Measurements from ENCODE around the gene WBP1L.
"Not testable (repeated sequence)": the region's sequence is repeated elsewhere in the genome, so short reads cannot be mapped to it uniquely, and the experiment has no call there.

Gene WBP1L

DNA sequence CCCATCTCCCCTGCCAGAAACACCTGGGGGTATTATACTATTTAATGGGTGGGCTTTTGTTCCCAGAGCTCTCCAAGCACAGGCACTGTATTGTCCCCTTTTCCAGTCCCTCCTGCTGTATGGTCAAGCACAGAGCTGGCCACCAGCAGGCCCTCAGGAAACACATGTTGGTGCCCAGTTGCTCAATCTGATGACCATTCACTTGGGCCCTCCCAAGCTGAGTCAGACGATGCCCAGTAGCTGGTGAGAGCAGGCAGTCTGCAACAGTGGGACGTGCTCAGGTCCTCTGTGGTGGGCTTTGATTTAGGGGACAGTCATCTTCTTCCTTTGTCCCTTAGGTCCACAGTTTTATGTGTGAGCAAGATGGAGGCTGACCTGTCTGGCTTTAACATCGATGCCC is 17.5 kb upstream of the WBP1L start:
- no peak for DNase-seq

DNA sequence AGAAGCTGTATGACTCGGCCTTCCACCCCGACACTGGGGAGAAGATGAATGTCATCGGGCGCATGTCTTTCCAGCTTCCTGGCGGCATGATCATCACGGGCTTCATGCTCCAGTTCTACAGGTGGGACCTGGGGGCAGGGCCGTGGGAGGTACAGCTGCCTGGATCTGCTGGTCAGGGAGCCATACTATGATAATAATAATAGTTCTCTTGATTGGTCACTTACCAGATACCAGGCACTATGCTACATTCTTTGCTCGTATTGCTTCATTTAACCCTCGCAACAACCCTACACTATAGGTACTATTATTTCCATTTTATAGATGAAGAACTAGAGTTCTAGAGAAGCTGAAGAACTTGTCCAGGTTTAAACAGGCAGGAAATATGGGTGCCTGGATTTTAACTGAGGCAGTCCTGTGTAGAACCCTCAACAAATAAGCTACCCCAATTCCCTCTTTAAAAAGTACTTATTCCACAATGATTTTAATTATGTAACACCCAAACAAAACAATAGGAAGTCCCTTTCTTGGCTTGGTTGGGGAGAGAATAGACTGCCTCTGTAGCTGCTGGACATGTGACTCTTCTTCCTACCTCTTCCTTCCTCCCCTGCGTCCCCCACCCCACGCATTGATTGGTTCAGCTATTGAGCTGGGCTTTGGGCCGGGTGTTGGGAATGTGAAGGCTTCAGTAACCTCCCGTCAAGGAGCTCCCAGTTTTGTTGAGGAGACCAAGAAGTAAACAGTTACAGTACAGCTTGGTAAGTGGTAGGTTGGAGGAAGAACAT is 16.5 kb upstream of the WBP1L start:
- no peak for DNase-seq

DNA sequence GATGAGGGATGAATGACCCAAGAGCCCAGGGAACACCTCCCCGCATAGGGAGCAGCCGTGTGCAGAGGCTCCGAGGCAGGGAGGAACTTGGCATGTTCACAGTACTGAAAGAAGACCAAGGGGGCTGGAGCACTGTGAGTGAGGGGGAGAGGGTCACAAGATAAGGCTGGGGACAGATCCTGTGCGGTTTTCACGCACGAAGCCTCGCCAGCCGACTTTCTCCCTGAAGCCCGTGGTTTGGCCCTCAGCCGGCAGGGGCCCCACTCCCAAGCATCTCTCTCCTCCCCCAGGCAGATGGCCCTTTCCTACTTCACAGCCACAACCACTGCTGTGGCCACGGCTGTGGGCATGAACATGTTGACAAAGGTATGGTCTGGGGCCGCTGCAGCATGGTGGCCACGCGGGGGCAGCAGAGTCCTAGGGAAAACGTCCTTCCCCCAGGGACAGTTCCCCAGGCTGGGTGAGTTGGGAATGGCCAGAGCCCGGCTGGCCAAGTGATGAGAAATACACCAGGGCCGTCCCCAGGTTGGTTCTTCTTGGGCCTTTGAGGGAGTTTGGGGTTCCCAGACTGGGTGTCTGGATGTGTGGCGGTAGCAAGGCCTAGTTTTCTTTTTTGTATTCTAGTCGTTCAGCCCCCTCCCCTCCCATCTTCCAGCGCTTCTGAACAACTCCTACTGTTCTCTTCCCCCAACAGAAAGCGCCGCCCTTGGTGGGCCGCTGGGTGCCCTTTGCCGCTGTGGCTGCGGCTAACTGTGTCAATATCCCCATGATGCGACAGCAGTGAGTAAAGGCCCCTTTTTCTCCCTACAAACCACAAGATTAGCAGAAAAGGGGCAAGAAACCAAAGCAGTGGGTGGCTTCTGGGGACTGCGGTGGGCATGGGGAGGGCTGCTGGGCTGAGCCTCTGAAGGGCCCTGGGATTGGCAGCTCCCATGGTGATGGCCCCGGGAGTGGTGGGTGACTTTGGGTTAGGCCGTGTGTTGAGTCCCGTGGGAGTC is 14.4 kb upstream of the WBP1L start:
- DNase-seq, result no peak

DNA sequence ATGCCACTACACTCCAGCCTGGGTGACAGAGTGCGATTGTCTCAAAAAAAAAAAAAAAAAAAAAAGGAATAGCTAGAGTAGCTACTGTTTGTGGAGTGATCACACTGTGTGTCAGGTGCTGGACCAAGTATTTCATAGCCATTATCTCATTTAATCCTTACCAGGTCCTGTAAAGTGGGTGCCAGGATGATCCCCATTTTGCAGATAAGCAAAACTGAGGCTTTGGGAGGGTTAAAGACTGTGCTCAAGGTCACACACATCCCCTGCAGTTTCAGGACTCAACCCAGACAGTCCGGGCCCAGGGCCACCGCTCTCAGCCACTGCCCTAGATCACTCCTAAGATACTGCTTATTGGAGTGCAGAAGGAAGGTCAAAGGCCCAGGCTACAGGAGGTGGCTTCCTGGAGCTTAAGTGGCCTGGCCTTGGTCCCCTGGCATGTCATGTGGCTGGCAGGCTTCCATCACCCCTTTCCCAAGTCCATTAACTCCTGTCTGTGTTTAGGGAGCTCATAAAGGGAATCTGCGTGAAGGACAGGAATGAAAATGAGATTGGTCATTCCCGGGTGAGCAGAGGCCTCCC is 12.4 kb upstream of the WBP1L start:
- DNase-seq, result no peak

DNA sequence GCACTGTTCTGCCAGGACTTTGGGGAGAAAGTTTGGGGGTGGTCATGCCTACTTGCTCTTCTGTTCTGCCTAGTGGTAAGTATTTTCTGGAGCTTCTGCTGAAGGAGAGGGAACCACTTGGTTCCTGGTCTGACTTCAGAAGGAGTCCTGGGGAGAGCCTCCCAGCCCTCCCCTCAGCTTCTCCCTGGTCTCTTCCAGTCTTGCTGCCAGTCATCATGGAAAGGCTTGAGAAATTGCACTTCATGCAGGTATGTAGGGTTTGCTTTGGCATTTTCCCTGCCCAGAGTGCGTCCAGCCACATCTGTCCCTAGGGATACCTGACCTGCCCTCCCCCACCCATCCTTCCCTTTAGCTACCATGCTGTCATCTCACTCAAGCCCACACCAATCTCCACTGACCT is 11.1 kb upstream of the WBP1L start:
- no peak for DNase-seq

DNA sequence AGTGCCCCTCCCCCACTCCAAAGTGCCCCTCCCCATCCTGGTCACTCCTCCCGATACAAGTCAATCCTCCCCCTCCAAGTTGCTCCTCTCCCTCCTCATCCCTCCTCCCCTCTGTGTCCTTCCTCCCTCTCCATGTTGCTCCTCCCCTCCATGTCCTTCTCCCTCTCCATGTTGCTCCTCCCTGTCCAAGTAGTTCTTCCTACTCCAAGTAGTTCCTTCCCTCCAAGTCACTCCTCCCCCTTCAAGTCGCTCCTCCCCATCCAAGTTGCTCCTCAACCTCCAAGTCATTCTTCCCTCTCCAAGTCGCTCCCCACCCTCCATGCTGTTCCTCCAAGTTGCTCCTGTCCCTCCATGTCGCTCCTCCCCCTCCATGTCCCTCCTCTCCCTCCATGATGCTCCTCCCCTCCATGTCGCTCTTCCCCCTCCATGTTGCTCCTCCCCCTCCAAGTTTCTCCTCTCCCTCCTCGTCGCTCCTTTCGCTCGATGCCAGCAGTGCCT is 8.6 kb upstream of the WBP1L start:
- DNase-seq, result no peak

DNA sequence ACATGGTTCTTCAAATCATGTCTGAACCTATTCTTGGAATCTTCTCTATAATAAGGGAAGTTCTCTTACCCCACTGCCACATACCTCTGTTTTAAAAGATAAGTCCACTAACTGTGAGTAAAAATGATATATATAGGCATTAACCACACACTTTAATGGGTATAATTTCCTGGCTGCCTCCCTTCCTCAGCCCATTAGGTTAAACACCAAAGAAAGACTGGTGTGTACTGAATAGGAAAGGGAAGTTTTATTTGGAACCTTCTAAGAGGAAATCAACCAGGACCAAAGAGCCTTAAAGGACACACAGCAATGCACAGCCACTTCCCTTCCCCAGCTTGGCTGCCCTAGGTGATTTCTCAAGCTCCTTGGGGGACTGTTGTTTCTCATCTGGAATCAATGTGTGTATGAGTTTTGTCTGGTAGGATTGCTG is 5.0 kb upstream of the WBP1L start:
- no peak for DNase-seq

DNA sequence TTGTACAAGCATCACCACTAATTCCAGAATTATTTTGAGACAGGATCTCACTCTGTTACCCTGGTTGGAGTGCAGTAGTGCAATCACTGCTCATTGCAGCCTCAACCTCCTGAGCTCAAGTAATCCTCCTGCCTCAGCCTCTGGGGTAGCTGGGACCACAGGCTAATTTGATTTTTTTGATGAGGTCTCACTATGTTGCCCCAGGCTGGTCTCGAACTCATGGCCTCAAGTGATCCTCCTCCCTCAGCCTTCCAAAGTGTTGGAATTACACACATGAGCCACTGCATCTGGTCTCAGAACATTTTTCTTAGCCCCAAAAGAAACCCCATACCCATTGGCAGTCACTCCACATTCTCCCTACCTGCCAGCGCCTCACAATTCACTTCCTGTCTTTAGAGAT is 3.5 kb upstream of the WBP1L start:
- no peak for DNase-seq

DNA sequence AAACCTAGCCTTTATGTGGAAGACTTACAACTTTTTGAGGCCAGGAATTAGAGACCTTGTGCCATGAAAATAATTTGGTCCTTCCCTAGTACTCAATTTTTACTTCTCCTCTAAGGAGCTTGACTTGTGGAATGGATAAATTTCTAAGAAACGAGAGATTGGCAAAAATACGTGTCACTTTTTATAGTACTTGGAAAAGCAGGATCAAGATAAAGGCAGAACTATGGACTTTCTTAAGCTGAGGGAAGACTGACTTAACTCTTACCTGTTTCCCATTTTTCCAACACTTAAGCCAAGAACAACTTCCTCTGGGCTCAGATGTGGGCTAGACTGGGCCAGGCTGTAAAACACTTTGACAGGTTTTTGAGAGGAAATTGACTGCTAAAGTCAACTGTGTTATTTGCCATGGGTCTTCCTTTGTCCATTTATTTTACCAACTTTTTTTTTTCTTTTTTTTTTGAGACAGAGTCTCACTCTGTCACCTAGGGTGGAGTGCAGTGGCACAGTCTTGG is 2.0 kb upstream of the WBP1L start:
- DNase-seq, result no peak

DNA sequence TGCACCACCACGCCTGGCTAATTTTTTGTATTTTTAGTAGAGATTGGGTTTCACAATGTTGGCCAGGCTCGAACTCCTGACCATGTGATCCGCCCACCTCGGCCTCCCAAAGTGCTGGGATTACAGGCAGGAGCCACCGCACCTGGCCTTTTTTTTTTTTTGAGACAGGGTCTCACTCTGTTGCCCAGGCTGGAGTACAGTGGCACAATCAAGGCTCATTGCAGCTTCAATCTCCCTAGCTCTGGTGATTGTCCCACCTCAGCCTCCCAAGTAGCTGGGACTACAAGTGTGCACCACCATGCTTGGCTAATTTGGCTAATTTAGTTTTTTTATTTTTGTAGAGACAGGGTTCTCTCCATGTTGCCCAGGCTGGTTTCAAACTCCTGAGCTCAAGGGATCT is 1.4 kb upstream of the WBP1L start:
- DNase-seq, result not testable (repeated sequence)

DNA sequence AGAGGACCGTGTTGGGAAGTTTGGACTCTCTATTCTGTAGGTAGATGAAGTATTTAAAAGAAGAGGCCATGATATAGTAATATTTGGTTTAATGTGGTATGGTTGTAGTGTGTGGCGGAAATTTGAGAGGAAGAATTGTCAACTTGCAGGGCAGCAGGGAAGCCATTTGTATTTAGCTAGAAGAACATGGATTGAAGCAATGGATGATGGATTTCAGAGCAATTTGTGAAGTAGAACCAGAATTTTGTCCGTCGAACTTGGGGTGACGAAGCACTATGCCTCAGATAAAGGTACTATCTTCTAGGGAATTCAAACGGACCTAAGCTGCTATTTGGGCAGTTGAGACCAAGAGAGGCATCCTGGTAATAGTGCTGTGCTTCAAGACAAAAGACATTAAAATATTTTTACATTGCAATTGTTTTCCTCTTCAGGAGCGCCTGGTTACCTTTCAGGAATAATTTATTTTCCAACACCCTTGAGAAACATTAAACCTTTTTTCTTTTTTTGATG is 615 bp upstream of the WBP1L start:
- DNase-seq, result no peak

DNA sequence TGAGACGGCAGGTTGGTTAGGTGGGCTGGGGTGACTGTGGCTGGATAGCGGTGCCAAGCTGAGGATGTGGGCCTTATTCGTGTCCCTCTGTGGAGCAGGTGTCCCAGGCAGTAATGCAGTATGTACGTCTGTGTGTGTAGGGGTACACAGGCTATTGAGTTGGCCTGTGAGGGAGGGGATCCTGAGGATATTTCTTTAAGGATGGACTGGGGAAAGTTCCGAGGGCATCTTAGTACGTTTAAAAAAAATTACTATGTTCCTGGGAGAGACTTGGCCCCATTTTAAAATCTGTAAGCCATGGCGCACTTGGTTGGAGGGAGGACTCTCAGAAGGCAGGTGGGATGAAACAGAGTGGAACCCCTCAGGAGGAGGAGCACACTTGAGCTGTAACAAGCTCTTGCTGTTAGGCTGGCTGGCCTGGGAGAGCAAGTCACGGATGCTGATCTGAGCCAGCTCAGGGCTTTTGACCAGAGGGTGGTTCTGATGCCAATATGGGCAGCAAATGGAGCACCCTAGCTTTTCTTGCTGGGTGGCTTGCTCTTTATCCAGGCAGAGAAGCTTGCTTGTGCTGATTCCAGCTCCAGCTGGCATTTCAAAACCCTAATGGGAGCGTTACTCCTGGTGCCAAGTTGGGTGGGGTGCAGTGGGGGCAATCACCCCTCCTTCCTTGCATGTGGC is 765 bp downstream of the WBP1L start:
- peak; percentile 73 for DNase-seq

DNA sequence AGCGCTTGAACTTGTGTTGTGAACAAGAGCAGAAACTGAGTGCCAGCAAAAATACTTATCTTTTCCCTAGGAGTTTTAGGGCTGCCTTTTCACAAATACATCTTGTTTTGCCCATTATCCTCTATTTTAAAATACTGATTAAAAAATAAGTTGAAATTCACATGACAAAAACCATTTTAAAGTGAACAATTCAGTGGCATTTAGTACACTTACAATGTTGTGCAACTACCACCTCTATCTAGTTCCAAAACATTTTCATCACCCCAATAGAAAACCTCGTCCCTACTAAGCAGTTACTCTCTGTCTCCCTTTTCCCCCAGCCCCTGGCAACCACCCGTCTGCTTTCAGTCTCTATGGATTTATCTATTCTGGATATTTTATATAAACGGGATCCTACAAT is 1.4 kb downstream of the WBP1L start:
- DNase-seq, result no peak

DNA sequence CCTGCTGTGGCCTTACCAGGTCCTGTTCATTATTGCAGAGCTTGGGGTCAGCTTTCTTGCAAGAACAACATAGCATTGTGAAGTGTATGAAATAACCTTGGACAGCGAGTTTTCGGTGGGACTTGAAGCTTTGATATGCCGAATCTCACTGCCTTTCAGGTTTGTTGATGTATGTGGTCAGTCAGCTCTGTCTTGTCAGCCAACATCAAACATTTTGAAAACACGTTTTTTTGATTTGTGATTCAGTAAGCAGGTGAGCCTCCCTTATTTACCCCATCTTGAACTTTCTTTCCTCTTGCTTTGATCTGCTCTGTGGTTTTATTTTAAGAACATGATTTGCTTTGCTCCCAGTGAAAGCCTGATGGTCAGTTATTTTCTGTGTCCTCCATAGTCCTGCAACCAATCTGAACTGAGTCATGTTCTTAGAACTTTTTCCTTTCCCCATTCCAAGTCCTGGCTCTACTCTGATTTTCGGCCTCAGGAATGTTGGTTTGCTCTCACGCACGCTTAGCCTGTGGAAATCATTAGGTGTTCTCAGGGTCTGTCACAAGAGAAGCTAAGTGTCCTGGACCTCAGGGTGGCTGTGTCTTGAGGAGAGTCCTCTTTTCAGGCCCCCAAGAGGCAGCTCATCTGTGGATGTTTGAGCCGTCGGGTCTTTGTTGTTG is 8.7 kb downstream of the WBP1L start:
- no peak for DNase-seq

DNA sequence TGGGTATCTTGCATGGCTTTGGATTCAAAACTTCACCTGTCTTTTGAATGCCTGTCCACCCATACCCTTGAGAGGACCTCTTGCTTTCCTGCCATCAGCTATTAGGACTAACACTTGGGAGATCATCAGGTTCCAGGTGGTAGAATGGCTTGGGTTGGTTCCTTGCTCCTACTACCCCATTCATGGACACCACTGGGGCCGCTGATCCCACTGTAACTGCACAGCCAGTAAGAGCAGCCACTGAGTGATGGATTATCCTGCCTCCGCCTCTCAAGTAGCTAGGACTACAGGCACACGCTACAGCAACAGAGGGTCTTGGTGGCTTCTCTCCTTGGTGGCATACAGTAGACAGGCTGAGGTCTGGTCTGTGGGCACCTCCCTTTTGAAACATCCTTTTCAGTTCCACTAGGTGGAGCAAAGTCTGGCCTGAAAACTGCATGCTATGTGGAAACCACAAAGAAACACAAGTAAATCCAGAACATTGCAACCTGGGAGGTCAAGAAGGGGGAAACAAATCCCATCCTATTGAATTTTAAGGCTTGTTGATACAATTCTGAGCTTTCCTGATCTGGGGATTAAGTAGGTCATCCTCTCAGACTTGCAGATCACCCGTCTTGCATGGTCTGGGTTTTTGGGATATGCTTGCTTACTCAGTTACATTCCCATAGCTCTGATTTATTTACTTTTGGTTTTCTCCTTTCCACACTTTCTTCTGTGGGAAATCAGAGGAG is 9.4 kb downstream of the WBP1L start:
- no peak for DNase-seq

DNA sequence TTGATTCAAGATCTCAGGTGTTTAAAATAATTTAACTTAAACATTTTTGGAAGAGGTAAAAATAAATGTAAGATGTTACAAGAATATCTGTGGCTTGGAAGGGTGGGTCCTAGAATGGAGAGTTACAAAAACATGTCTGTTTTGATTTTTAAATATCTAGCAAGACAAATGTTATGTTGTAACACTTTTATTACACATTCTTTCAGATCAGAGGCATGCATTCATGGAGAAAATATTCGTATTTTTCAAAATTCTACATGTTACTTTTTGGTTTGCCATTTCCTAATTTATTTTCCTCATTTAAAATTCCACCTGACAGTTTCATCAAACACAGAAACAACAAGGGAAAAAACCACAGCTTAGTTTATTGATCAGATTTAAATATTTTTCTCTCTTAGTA is 10.0 kb downstream of the WBP1L start:
- DNase-seq, result no peak

DNA sequence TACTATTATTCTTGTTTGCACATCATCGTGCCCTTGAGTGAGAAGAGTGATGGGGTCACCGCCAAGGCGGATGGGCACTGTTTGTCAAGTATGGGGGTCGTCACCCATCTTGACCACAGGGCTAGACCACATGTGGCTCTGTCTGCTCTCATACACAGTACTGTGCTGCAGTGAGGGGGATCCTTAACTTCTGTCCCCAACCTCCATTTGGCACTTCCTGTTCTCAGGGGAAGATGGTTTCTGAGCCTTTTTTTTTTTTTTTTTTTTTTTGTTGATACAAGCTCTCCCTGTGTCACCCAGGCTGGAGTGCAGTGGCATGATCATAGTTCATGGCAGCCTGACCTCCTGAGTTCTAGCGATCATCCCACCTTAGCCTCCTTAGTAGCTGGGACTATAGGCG is 13.6 kb downstream of the WBP1L start:
- DNase-seq, result no peak

DNA sequence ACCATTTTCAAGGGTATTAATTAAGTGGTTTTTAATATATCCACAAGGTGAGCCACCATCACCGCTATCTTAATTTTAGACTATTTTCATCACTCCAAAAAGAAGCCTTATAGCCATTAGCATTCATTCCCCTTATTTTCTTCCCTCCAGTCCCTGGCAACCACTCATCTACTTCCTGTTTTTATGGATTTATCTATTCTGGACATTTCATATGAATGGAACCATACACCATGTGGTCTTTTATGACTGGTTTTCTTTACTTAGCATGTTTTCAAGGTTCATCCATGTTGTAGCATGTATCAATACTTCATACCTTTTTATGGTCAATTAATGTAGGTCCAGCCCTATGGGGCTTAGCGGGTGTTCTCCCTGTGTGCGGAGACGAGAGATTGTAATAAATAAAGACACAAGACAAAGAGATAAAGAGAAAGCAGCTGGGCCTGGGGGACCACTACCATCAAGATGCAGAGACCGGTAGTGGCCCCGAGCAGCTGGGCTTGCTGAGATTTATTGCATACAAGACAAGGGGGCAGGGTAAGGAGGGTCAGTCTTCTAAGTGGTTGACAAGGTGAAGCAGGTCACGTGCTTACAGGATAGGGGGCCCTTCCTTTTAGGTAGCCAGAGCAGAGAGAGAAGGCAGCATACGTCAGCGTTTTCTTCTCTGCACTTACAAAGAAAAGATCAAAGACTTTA is 14.6 kb downstream of the WBP1L start:
- DNase-seq, result no peak

DNA sequence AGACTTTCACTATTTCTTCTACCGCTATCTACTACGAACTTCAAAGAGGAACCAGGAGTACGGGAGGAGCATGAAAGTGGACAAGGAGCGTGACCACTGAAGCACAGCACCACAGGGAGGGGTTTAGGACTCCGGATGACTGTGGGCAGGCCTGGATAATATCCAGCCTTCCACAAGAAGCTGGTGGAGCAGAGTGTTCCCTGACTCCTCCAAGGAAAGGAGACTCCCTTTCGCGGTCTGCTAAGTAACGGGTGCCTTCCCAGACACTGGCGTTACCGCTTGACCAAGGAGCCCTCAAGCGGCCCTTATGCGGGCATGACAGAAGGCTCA is 15.2 kb downstream of the WBP1L start:
- DNase-seq, result not testable (repeated sequence)

DNA sequence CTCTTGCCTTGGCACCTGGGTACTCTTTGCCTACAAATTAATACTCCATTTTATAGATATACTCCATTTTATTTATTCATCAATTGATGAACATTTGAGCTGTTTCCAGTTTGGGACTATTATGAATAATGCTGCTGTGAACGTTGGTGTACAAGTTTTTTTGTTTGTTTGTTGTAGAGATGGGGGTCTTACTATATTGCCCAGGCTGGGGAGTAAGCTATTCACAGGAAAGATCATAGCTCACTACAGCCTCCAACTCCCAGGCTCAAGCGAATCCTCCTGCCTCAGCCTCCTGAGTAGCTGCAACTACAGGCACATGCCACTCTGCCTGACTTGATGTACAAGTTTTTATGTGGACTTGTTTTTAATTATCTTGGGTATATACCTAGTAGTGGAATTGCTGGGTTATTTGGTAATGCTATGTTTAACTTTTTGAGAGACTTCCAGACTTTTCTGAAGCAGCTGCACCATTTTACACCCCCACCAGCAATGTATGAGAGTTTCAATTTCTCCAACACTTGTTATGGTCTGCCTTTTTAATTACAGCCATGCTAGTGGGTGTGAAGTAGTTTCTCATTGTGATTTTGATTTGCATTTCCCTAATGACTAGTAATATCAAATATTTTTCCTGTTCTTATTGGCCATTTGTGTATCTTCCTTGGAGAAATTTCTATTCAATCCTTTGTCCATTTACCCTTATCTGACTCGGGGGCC is 15.9 kb downstream of the WBP1L start:
- DNase-seq, result no peak
